ENCODE measurements around the gene DAND5.
"Not testable (repeated sequence)": the region's sequence is repeated elsewhere in the genome, so short reads cannot be mapped to it uniquely, and the experiment has no call there.

Gene DAND5

GRCh38 chr19:12946092-12946721 is 23.2 kb upstream of the DAND5 start:
- DNase-seq (ENCODE audit: low spot score), result peak; percentile 69

- DNase-seq (ENCODE audit: low spot score), result no peak
Measured at GRCh38 chr19:12946731-12947496, 22.5 kb upstream of the DAND5 start.

- DNase-seq (ENCODE audit: low spot score), result no peak
Measured at GRCh38 chr19:12947702-12948611, 21.4 kb upstream of the DAND5 start.

GRCh38 chr19:12948612-12949362 is 20.6 kb upstream of the DAND5 start:
- DNase-seq (ENCODE audit: low spot score), result no peak

GRCh38 chr19:12949363-12950283 is 19.8 kb upstream of the DAND5 start:
- DNase-seq (ENCODE audit: low spot score), result no peak

- DNase-seq (ENCODE audit: low spot score), result not testable (repeated sequence)
Measured at GRCh38 chr19:12952050-12952449, 17.3 kb upstream of the DAND5 start.

- DNase-seq (ENCODE audit: low spot score), result no peak
Measured at GRCh38 chr19:12952488-12953137, 16.8 kb upstream of the DAND5 start.

- peak; percentile 87 for DNase-seq (ENCODE audit: low spot score)
Measured at GRCh38 chr19:12953138-12953798, 16.1 kb upstream of the DAND5 start.

GRCh38 chr19:12953799-12954611 is 15.4 kb upstream of the DAND5 start:
- peak; percentile 35 for DNase-seq (ENCODE audit: low spot score)

GRCh38 chr19:12954612-12954962 is 14.8 kb upstream of the DAND5 start:
- DNase-seq (ENCODE audit: low spot score), result no peak

- not testable (repeated sequence) for DNase-seq (ENCODE audit: low spot score)
Measured at GRCh38 chr19:12955575-12955974, 13.8 kb upstream of the DAND5 start.

- no peak for DNase-seq (ENCODE audit: low spot score)
Measured at GRCh38 chr19:12955996-12956395, 13.4 kb upstream of the DAND5 start.

- peak; percentile 77 for DNase-seq (ENCODE audit: low spot score)
Measured at GRCh38 chr19:12956446-12957388, 12.7 kb upstream of the DAND5 start, which contains the start of gene GADD45GIP1. Gene GADD45GIP1 (minus strand): TSS chr19:12957223. CDS start chr19:12957212, 11 bp downstream.

- not testable (repeated sequence) for DNase-seq (ENCODE audit: low spot score)
Measured at GRCh38 chr19:12957389-12957952, 11.9 kb upstream of the DAND5 start.

- DNase-seq (ENCODE audit: low spot score), result no peak
Measured at GRCh38 chr19:12959481-12959880, 9.9 kb upstream of the DAND5 start.

- peak; percentile 82 for DNase-seq (ENCODE audit: low spot score)
Measured at GRCh38 chr19:12965017-12965811, 4.2 kb upstream of the DAND5 start.

- no peak for DNase-seq (ENCODE audit: low spot score)
Measured at GRCh38 chr19:12965812-12966135, 3.6 kb upstream of the DAND5 start.

Measured in cerebellar cortex (tissue), 1 donor.